ENCODE measurements around the gene ZNF470.

The ZNF470 gene

GRCh38 chr19:56611288-56611687 is 44.0 kb downstream of the ZNF470 start:
- DNase-seq: no peak

DNA sequence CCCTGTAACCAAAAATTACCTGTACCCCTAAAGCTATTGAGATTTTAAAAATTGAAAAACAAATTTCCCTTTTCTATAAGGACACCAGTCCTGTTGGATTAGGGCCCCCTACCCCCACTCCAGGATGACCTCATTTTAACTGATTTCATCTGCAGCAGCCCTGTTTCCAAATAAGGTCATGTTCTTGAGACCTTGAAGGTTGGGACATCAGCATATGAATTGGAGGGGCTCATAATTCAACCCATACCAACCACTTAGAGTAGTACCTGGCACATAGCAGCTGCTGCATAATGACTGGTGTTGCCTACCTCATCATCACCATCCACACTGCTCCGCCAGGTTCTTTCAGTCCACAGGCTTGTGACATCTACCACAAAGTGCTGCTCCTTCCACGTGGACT is 45.5 kb downstream of the ZNF470 start:
- no peak for DNase-seq

DNA sequence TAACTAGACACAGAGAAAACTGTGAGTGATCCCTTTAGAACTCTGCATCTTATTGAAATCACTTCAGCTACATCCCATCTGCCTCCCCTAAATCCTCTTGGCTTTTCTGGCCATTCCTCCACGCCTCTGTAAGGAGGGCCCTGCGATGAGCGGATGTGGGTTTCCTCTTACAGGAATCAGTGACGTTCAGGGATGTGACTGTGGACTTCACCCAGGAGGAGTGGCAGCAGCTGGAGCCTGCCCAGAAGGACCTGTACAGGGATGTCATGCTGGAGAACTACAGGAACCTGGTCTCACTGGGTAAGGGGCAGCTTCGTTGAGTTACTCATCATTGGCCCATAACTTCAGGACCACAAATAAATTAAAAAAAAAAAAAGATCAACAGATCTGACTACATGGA is 46.4 kb downstream of the ZNF470 start:
- no peak for DNase-seq

DNA sequence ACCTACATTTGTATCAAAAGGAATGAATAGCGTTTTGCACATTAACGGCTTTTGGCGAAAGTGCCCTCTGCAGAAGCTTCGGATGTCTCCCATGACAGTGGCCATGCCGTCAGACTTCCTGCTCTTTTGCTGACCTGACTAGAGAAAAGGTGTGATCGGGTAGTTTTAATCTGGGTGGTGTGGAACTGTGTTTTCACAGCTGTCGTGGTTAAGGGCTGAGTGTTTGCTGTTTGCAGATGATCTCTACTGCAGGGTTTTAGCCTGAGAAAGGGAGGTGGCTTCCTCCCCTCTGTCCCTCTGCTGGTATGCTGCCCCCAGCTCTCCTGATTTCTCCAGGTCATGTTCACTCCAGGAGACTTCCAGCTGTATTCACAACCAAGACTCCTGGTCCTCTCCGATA is 50.3 kb downstream of the ZNF470 start:
- no peak for DNase-seq

- DNase-seq: no peak
Observed at GRCh38 chr19:56619121-56619520, 51.9 kb downstream of the ZNF470 start.

DNA sequence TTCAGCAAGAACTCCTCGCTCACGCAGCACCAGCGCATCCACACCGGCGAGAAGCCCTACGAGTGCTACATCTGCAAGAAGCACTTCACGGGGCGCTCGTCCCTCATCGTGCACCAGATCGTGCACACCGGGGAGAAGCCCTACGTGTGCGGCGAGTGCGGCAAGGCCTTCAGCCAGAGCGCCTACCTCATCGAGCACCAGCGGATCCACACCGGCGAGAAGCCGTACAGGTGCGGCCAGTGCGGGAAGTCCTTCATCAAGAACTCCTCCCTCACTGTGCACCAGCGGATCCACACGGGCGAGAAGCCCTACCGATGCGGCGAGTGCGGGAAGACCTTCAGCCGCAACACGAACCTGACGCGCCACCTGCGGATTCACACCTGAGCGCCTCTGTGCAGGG is 55.1 kb downstream of the ZNF470 start:
- no peak for DNase-seq

GRCh38 chr19:56623006-56623405 is 55.7 kb downstream of the ZNF470 start:
- DNase-seq: no peak

DNA sequence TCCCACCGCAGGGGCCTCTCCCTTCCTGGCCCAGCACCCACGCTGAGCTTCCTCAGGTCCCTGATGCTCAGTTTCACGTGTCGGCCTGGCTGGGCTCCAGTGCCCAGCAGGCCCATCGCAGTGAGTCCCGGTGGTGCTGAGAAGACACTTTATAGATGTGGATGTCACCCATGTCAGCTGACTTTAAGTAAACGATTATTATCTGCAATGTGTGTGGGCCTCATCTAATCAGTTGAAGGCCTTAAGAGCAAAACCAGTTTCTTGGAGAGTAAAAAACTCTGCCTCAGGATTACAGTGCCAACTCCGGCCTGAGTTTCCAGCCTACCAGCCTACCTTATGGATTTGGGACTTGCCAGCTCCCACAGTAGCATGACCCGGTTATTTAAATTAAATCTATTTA is 58.4 kb downstream of the ZNF470 start:
- DNase-seq: no peak

- DNase-seq: no peak
Observed at GRCh38 chr19:56633021-56633420, 65.8 kb downstream of the ZNF470 start.

DNA sequence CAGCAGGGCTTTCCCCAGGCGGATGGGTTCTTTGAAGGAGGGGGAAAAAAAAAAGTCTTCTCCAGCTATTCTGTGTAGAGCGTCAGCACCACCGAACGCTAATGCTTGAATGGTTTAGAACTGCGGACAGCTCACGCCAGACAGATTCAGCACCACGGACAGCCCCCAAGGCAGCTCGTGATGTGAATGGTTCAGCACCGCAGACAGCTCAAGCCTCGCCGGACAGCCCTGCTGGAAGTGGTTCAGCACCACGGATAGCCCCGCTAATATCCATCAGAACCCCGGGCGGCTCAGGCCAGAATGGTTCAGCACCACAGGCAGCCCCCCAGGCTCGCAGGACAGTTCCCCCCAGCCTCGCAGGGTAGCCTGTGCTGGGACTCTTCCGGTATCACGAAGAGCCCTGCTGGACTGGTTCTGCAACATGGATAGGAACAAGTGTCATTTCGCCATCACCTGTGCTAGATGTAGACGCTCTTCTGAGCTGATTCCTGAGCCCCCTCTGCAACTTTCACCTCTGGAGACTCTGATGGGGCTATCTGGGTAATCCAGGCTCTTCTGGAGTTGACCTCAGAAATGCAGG is 70.8 kb downstream of the ZNF470 start:
- no peak for DNase-seq
